HEK293 (cell line): ENCODE data around the gene GLIS1.
A peak's percentile ranks its signal among the peaks of the same experiment; 100 is the strongest.

Source experiments
- CTCF ChIA-PET: fragments of 350-600 bp; formaldehyde crosslinking; extraction: SDS; loops from one replicate; lab custom pipeline; 2021; ENCODE audit warnings: antibody characterized with exemption; lab: Yijun Ruan, JAX
- POLR2A ChIA-PET: fragments of 300-600 bp; formaldehyde crosslinking; extraction: SDS; loops from one replicate; lab custom pipeline; 2020; ENCODE audit warnings: antibody characterized with exemption, inconsistent platforms; lab: Yijun Ruan, JAX
- H3K27ac ChIP-seq: fragments of 200-500 bp; sonication (Bioruptor generic); 2 replicates; pipeline ENCODE4 v1.5.1; 2014; ENCODE audit warnings: low read depth, low read length, control low read depth, inconsistent platforms; ENCODE audit errors: extremely low read depth
- H3K36me3 ChIP-seq, 2 experiments: fragments of 200-500 bp in 1 of 2; sonication (Bioruptor generic) in 1 of 2; 1 replicate in 1 of 2; 2 replicates in 1 of 2; pipeline ENCODE4 v1.5.1; 2014 to 2017; ENCODE audit warnings: inconsistent platforms in 2 of 2, low read length in 2 of 2; ENCODE audit not compliant: control insufficient read depth in 2 of 2, insufficient read depth in 1 of 2
- H3K4me1 ChIP-seq: fragments of 200-500 bp; sonication (Bioruptor generic); 2 replicates; pipeline ENCODE4 v1.5.1; 2014; ENCODE audit warnings: mild to moderate bottlenecking, low read length, inconsistent platforms; ENCODE audit not compliant: control insufficient read depth, insufficient read depth
- H3K4me3 ChIP-seq: 2 replicates; pipeline ENCODE4 v1.5.1; 2011; ENCODE audit warnings: low read depth, mild to moderate bottlenecking, control low read depth, low read length, moderate library complexity
- H3K9me3 ChIP-seq: fragments of 200-500 bp; sonication (Bioruptor generic); 2 replicates; pipeline ENCODE4 v1.5.1; 2014; ENCODE audit warnings: low read depth, low read length, inconsistent platforms; ENCODE audit not compliant: control insufficient read depth, insufficient read depth
- FEZF1 ChIP-seq: fragments of 450-650 bp; formaldehyde crosslinking; IDR thresholded peaks from 2 replicates; pipeline ENCODE4 v1.5.1; 2016; ENCODE audit warnings: missing biosample characterization, missing genetic modification characterization
- HOXA7 ChIP-seq: sonication (generic); formaldehyde crosslinking; IDR thresholded peaks from 2 replicates; pipeline ENCODE4 v1.8.1; 2022; ENCODE audit warnings: missing genetic modification reagents, borderline replicate concordance
- PATZ1 ChIP-seq: fragments of 450-650 bp; formaldehyde crosslinking; IDR thresholded peaks from 2 replicates; pipeline ENCODE4 v1.5.1; 2016; ENCODE audit warnings: missing biosample characterization, missing genetic modification characterization
- PBX3 ChIP-seq: sonication (generic); formaldehyde crosslinking; IDR thresholded peaks from 2 replicates; pipeline ENCODE4 v1.8.1; 2022; ENCODE audit warnings: mild to moderate bottlenecking, moderate library complexity, missing genetic modification reagents
- SCRT1 ChIP-seq: fragments of 450-650 bp; formaldehyde crosslinking; IDR thresholded peaks from 2 replicates; pipeline ENCODE4 v1.5.1; 2016; ENCODE audit warnings: missing biosample characterization, missing genetic modification characterization, borderline replicate concordance
- SCRT2 ChIP-seq: fragments of 450-650 bp; formaldehyde crosslinking; IDR thresholded peaks from 2 replicates; pipeline ENCODE4 v1.5.1; 2016; ENCODE audit warnings: missing biosample characterization, missing genetic modification characterization
- ZBTB48 ChIP-seq: fragments of 450-650 bp; formaldehyde crosslinking; IDR thresholded peaks from 2 replicates; pipeline ENCODE4 v1.5.1; 2016; ENCODE audit warnings: missing biosample characterization, missing genetic modification characterization
- ZBTB6 ChIP-seq: fragments of 450-650 bp; formaldehyde crosslinking; IDR thresholded peaks from 2 replicates; pipeline ENCODE4 v1.5.1; 2017; ENCODE audit warnings: missing biosample characterization, missing genetic modification characterization
- ZNF707 ChIP-seq: fragments of 450-650 bp; formaldehyde crosslinking; IDR thresholded peaks from 2 replicates; pipeline ENCODE4 v1.5.1; 2016; ENCODE audit warnings: missing biosample characterization, missing genetic modification characterization
- ZSCAN16 ChIP-seq: fragments of 450-650 bp; formaldehyde crosslinking; IDR thresholded peaks from 2 replicates; pipeline ENCODE4 v1.5.1; 2016; ENCODE audit warnings: missing biosample characterization, missing genetic modification characterization

GLIS1 gene

GRCh38 chr1:53584777-53585107 is 154.2 kb downstream of the GLIS1 start:
- Histone ChIP-seq H3K27ac (no peak overlapping the region), H3K4me3 (no peak overlapping the region), H3K4me1 (no peaks in the 10 kb centered on the region)
- POLR2A ChIA-PET: no interaction called here
- CTCF ChIA-PET: interaction anchor here (0.7 kb wide), 1 partner anchor 224 kb away, joined by 3 read pairs; no protein-coding TSS in a partner anchor
- no peak for TF ChIP-seq ZBTB48 (tag by site-specific recombination)
- peak; percentile 55 for TF ChIP-seq FEZF1 (tag by site-specific recombination)
- TF ChIP-seq, all 188 proteins: peak for 1
- Histone ChIP-seq H3K9me3 (no peaks in the 10 kb centered on the region), H3K36me3 (no peaks in the 10 kb centered on the region)

- no peaks in the 10 kb centered on the region for H3K4me1 ChIP-seq
- ChIA-PET POLR2A (no interaction called here), CTCF (interaction anchor here (0.6 to 0.7 kb wide), 2 partner anchors 130 to 224 kb away, joined by 3 read pairs; no protein-coding TSS in a partner anchor)
- no peak overlapping the region for H3K27ac ChIP-seq
- TF ChIP-seq SCRT2 (0 out of 2 replicates have a peak, but pooled peaks have one; percentile 21), PBX3 (CRISPR knock-in tag) (no peak)
- H3K36me3 ChIP-seq: no peaks in the 10 kb centered on the region
- no peak overlapping the region for H3K4me3 ChIP-seq
- no peaks in the 10 kb centered on the region for H3K9me3 ChIP-seq
Observed at GRCh38 chr1:53583868-53584776, 154.8 kb downstream of the GLIS1 start.

- Histone ChIP-seq H3K4me1 (no peaks in the 10 kb centered on the region), H3K36me3 (no peaks in the 10 kb centered on the region), H3K9me3 (no peaks in the 10 kb centered on the region), H3K27ac (no peak overlapping the region), H3K4me3 (no peak overlapping the region)
- CTCF ChIA-PET: interaction anchor here (0.6 kb wide), 1 partner anchor 131 kb away, joined by 3 read pairs; no protein-coding TSS in a partner anchor
- POLR2A ChIA-PET: no interaction called here
- TF ChIP-seq ZBTB6 (tag by site-specific recombination) (no peak), ZNF707 (no peak), ZSCAN16 (tag by site-specific recombination) (no peak), SCRT1 (no peak), HOXA7 (CRISPR knock-in tag) (no peak), PATZ1 (tag by site-specific recombination) (no peak)
Observed at GRCh38 chr1:53583021-53583867, 155.7 kb downstream of the GLIS1 start.
